Trophoblast cell (in vitro differentiated cells and primary cell): Measurements from ENCODE around the gene TXNDC16.

Experiments used
- DNase-seq, 2 donors: peaks; one replicate each; pipeline ENCODE4 v3.0.0-alpha.2; 2016
- H2AFZ ChIP-seq: 2 replicates; pipeline ENCODE4 v1.6.1; 2013; ENCODE audit warnings: low read length, moderate library complexity, mild to moderate bottlenecking; ENCODE audit not compliant: insufficient read depth, poor library complexity
- H2AK5ac ChIP-seq: 2 replicates; pipeline ENCODE4 v1.6.1; 2013; ENCODE audit warnings: mild to moderate bottlenecking, low read length
- H2BK120ac ChIP-seq: 2 replicates; pipeline ENCODE4 v1.6.1; 2013; ENCODE audit warnings: low read length, mild to moderate bottlenecking, moderate library complexity; ENCODE audit not compliant: insufficient read depth, poor library complexity
- H2BK12ac ChIP-seq: 2 replicates; pipeline ENCODE4 v1.6.1; 2013; ENCODE audit warnings: mild to moderate bottlenecking, low read length, moderate library complexity
- H2BK5ac ChIP-seq: 2 replicates; pipeline ENCODE4 v1.6.1; 2013; ENCODE audit warnings: low read length, low read depth, moderate library complexity, mild to moderate bottlenecking; ENCODE audit not compliant: poor library complexity
- H3K14ac ChIP-seq: 2 replicates; pipeline ENCODE4 v1.6.1; 2013; ENCODE audit warnings: mild to moderate bottlenecking, low read length
- H3K18ac ChIP-seq: 2 replicates; pipeline ENCODE4 v1.6.1; 2013; ENCODE audit warnings: mild to moderate bottlenecking, low read length
- H3K23ac ChIP-seq: 2 replicates; pipeline ENCODE4 v1.6.1; 2013; ENCODE audit warnings: low read length
- H3K27ac ChIP-seq: 2 replicates; pipeline ENCODE4 v1.5.1; 2013; ENCODE audit warnings: low read depth, mild to moderate bottlenecking, inconsistent platforms, low read length, moderate library complexity
- H3K27me3 ChIP-seq: 2 replicates; pipeline ENCODE4 v1.6.1; 2013; ENCODE audit warnings: inconsistent platforms, mild to moderate bottlenecking, low read length, moderate library complexity; ENCODE audit not compliant: insufficient read depth
- H3K36me3 ChIP-seq, 2 experiments: 1 replicate in 1 of 2; 2 replicates in 1 of 2; pipeline ENCODE4 v1.6.1; 2013; ENCODE audit warnings: low read length in 2 of 2, mild to moderate bottlenecking in 2 of 2, moderate library complexity in 1 of 2; ENCODE audit not compliant: insufficient read depth in 2 of 2, control insufficient read depth in 1 of 2
- H3K4ac ChIP-seq: 2 replicates; pipeline ENCODE4 v1.6.1; 2013; ENCODE audit warnings: low read depth, mild to moderate bottlenecking, low read length, moderate library complexity
- H3K4me1 ChIP-seq, 2 experiments: 1 replicate in 1 of 2; 2 replicates in 1 of 2; pipeline ENCODE4 v1.6.1; 2013; ENCODE audit warnings: low read length in 2 of 2, mild to moderate bottlenecking in 2 of 2, moderate library complexity in 1 of 2; ENCODE audit not compliant: insufficient read depth in 2 of 2, control insufficient read depth in 1 of 2
- H3K4me2 ChIP-seq: 2 replicates; pipeline ENCODE4 v1.6.1; 2013; ENCODE audit warnings: inconsistent platforms, mild to moderate bottlenecking, low read length, moderate library complexity
- H3K4me3 ChIP-seq: 2 replicates; pipeline ENCODE4 v1.5.1; 2013; ENCODE audit warnings: mild to moderate bottlenecking, low read depth, low read length, inconsistent platforms
- H3K79me1 ChIP-seq: one replicate; pipeline ENCODE4 v1.6.1; 2013; ENCODE audit warnings: low read length
- H3K79me2 ChIP-seq: 2 replicates; pipeline ENCODE4 v1.6.1; 2013; ENCODE audit warnings: low read length, mild to moderate bottlenecking; ENCODE audit not compliant: control insufficient read depth, insufficient read depth, poor library complexity
- H3K9ac ChIP-seq: 2 replicates; pipeline ENCODE4 v1.6.1; 2013; ENCODE audit warnings: mild to moderate bottlenecking, low read length
- H3K9me3 ChIP-seq: 2 replicates; pipeline ENCODE4 v1.6.1; 2013; ENCODE audit warnings: low read depth, mild to moderate bottlenecking, control low read depth, inconsistent platforms, low read length; ENCODE audit not compliant: insufficient read depth
- H4K12ac ChIP-seq: 2 replicates; pipeline ENCODE4 v1.6.1; 2013; ENCODE audit warnings: low read depth, mild to moderate bottlenecking, low read length, moderate library complexity
- H4K8ac ChIP-seq: 2 replicates; pipeline ENCODE4 v1.6.1; 2013; ENCODE audit warnings: low read depth, mild to moderate bottlenecking, low read length, moderate library complexity
- H4K91ac ChIP-seq: one replicate; pipeline ENCODE4 v1.6.1; 2013; ENCODE audit warnings: low read depth, mild to moderate bottlenecking, low read length, moderate library complexity
- WGBS: extraction: QIAGEN DNeasy Blood & Tissue Kit; methylation state at CpG from one replicate; pipeline ENCODE4 v1.1.7; 2013; ENCODE audit warnings: missing lambda C conversion rate; ENCODE audit not compliant: insufficient read length, insufficient coverage; ENCODE audit errors: extremely low coverage; 5-methylcytosine and 5-hydroxymethylcytosine counted together

TXNDC16 gene

DNA sequence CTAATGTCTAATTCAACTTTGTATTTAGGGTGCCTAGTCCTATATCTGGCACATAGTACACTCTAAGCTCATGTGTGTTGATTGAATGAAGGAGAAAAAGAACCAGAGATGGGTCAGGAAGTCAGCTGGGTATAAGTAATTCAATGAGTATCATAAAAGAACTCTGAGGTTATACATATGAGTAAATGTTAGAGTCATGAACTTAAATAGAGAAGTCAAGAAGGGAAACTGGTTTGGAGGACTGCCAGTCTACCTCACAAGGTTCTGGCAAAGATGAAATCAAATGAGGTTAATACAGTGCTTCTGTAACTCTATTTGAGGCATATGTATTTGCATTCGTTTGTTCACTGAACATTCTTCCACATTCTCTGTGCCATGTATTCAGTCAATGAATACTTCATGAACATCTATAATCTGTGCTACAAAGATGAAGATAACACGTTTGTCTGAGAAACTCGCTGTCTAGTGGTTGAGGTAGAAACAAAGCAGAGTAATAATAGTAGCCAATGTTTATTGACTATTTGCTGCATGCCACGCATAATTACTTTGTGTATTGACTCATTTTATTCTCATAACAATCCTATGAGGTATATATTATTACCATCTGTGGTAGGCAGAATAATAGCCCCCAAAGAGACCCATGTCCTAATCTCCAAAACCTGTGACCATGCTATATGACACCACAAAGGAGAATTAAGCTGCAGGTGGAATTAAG, 149.3 kb downstream of the TXNDC16 start:
- H3K9me3 ChIP-seq = no peaks in the 10 kb centered on the region
- H3K4me3 ChIP-seq = no peak overlapping the region

DNA sequence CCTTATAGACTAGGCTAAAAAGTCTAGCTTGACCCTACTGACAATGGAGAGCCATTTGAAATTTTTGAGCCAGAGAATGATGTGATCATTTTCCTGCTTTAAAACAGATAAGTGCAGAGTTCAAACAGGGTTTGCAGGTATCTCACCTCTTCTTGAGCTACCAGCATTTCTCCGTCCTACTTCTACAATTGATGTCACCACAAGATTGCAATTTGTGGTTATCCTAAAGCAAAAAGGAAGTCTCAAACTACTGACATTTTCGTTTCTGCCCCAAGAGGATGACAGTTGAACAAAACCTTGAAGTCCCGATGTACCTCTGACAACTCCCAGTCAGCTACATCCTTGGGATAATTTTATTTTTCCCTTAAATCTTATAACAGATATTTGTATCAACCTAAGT, 151.5 kb downstream of the TXNDC16 start:
- H3K9ac ChIP-seq = no peak overlapping the region
- no peak for DNase-seq
- no CpG with 5 or more reads among the region's 3 CpGs for WGBS
- H3K27ac ChIP-seq = no peak overlapping the region
- H4K12ac ChIP-seq = no peak overlapping the region
- no peak overlapping the region for H2AK5ac ChIP-seq
- H2AFZ ChIP-seq = no peak overlapping the region
- H3K36me3 ChIP-seq = no peaks in the 10 kb centered on the region
- H3K18ac ChIP-seq = no peak overlapping the region
- H3K4me1 ChIP-seq = no peaks in the 10 kb centered on the region
- no peak overlapping the region for H3K14ac ChIP-seq
- no peak overlapping the region for H4K8ac ChIP-seq
- no peaks in the 10 kb centered on the region for H3K79me2 ChIP-seq
- H2BK12ac ChIP-seq = no peak overlapping the region
- H3K9me3 ChIP-seq = no peaks in the 10 kb centered on the region
- H3K4ac ChIP-seq = no peak overlapping the region
- no peak overlapping the region for H3K23ac ChIP-seq
- no peaks in the 10 kb centered on the region for H3K79me1 ChIP-seq
- no peak overlapping the region for H3K4me3 ChIP-seq
- H3K4me2 ChIP-seq = no peak overlapping the region
- H2BK120ac ChIP-seq = no peak overlapping the region
- H2BK5ac ChIP-seq = no peak overlapping the region
- no peak overlapping the region for H4K91ac ChIP-seq
- no peaks in the 10 kb centered on the region for H3K27me3 ChIP-seq

More for the DNA sequence above, 149.3 kb downstream of the TXNDC16 start:
- no peak overlapping the region for H4K8ac ChIP-seq
- no peak overlapping the region for H4K91ac ChIP-seq
- no peak overlapping the region for H2BK5ac ChIP-seq
- H4K12ac ChIP-seq = no peak overlapping the region
- no peak overlapping the region for H3K18ac ChIP-seq
- H3K27me3 ChIP-seq = no peaks in the 10 kb centered on the region
- no peaks in the 10 kb centered on the region for H3K4me1 ChIP-seq
- no peaks in the 10 kb centered on the region for H3K36me3 ChIP-seq
- no CpG with 5 or more reads among the region's 4 CpGs for WGBS
- H2AFZ ChIP-seq = no peak overlapping the region
- no peak overlapping the region for H3K4me2 ChIP-seq
- H2BK12ac ChIP-seq = no peak overlapping the region
- H3K79me1 ChIP-seq = no peaks in the 10 kb centered on the region
- no peak overlapping the region for H2BK120ac ChIP-seq
- no peak overlapping the region for H2AK5ac ChIP-seq
- no peak overlapping the region for H3K9ac ChIP-seq
- H3K14ac ChIP-seq = no peak overlapping the region
- no peak overlapping the region for H3K4ac ChIP-seq
- H3K27ac ChIP-seq = no peak overlapping the region
- H3K79me2 ChIP-seq = no peaks in the 10 kb centered on the region
- DNase-seq = peak in 1 of 2 donors; percentile 2
- H3K23ac ChIP-seq = no peak overlapping the region

- no CpG with 5 or more reads among the region's 8 CpGs for WGBS
- Histone ChIP-seq H3K23ac (no peak overlapping the region), H3K4ac (no peak overlapping the region), H3K9me3 (no peaks in the 10 kb centered on the region), H3K18ac (no peak overlapping the region), H3K27ac (no peak overlapping the region), H3K9ac (no peak overlapping the region), H3K79me2 (no peaks in the 10 kb centered on the region), H3K27me3 (no peaks in the 10 kb centered on the region), H3K36me3 (no peaks in the 10 kb centered on the region), H2AK5ac (no peak overlapping the region), H3K4me2 (no peak overlapping the region), H2AFZ (no peak overlapping the region), H3K79me1 (no peaks in the 10 kb centered on the region), H2BK5ac (no peak overlapping the region), H3K4me3 (no peak overlapping the region), H3K4me1 (no peaks in the 10 kb centered on the region), H4K8ac (no peak overlapping the region), H3K14ac (no peak overlapping the region), H4K91ac (no peak overlapping the region), H2BK120ac (no peak overlapping the region), H4K12ac (no peak overlapping the region), H2BK12ac (no peak overlapping the region)
- DNase-seq = no peak
Measured at GRCh38 chr14:52399921-52400595, 152.2 kb downstream of the TXNDC16 start.

DNA sequence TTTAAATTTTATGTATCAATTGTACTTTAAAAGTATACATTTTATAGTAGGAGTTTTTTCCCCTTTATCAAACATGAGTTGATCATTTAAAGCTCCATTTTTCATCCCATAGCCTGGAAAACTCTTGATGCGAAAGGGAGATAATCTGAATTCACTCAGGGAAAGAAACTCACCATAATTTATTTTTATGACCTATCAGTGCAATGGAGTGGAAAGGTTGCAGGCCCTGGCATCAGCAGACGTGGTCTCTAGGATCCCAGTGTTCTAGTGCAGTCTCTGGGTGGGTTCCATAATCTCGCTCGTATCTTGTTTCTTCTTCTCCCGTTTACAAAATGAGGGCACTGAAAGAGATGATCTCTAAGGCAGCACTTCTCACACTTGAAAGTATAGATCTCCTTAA, 153.2 kb downstream of the TXNDC16 start:
- no peak overlapping the region for H4K91ac ChIP-seq
- H3K18ac ChIP-seq = no peak overlapping the region
- no peak overlapping the region for H3K27ac ChIP-seq
- H3K4me3 ChIP-seq = no peak overlapping the region
- H3K36me3 ChIP-seq = no peaks in the 10 kb centered on the region
- no peak overlapping the region for H3K14ac ChIP-seq
- no peaks in the 10 kb centered on the region for H3K4me1 ChIP-seq
- H3K79me2 ChIP-seq = no peaks in the 10 kb centered on the region
- no peak overlapping the region for H2BK12ac ChIP-seq
- H3K79me1 ChIP-seq = no peaks in the 10 kb centered on the region
- no peak overlapping the region for H3K23ac ChIP-seq
- WGBS = no CpG with 5 or more reads among the region's 5 CpGs
- H3K4me2 ChIP-seq = no peak overlapping the region
- H2AK5ac ChIP-seq = no peak overlapping the region
- no peak for DNase-seq
- H2BK120ac ChIP-seq = no peak overlapping the region
- H4K12ac ChIP-seq = no peak overlapping the region
- H4K8ac ChIP-seq = no peak overlapping the region
- no peak overlapping the region for H3K9ac ChIP-seq
- no peak overlapping the region for H2AFZ ChIP-seq
- no peak overlapping the region for H2BK5ac ChIP-seq
- H3K9me3 ChIP-seq = no peaks in the 10 kb centered on the region
- H3K4ac ChIP-seq = no peak overlapping the region
- no peaks in the 10 kb centered on the region for H3K27me3 ChIP-seq
